Measurements from ENCODE around the gene ZDHHC16.
A peak's percentile ranks its signal among the peaks of the same experiment; 100 is the strongest.
"Not testable (repeated sequence)": the region's sequence is repeated elsewhere in the genome, so short reads cannot be mapped to it uniquely, and the experiment has no call there.

The ZDHHC16 gene

GRCh38 chr10:97445722-97446639, at the start of gene ZDHHC16, which contains the start of gene EXOSC1:
TSS of gene ZDHHC16 (plus strand) at chr10:97446175. CDS start at chr10:97451676, 5,501 bp downstream.
TSS of gene EXOSC1 (minus strand) at chr10:97446006. CDS start at chr10:97445985, 21 bp downstream.
- peak; percentile 81 for DNase-seq (ENCODE audit: low read depth, low spot score)

- DNase-seq (ENCODE audit: low read depth, low spot score), result no peak
Measured at GRCh38 chr10:97399843-97400545, 46.0 kb upstream of the ZDHHC16 start.

- DNase-seq (ENCODE audit: low read depth, low spot score), result peak; percentile 82
Measured at GRCh38 chr10:97400665-97401454, 45.1 kb upstream of the ZDHHC16 start, which contains the start of gene RRP12. TSS of gene RRP12 (minus strand) at chr10:97401340. CDS start at chr10:97401231, 109 bp downstream.

GRCh38 chr10:97401455-97401919, 44.5 kb upstream of the ZDHHC16 start:
- no peak for DNase-seq (ENCODE audit: low read depth, low spot score)

- no peak for DNase-seq (ENCODE audit: low read depth, low spot score)
Measured at GRCh38 chr10:97404044-97404443, 41.9 kb upstream of the ZDHHC16 start.

- DNase-seq (ENCODE audit: low read depth, low spot score), result no peak
Measured at GRCh38 chr10:97406064-97406463, 39.9 kb upstream of the ZDHHC16 start.

GRCh38 chr10:97406483-97406882, 39.5 kb upstream of the ZDHHC16 start:
- not testable (repeated sequence) for DNase-seq (ENCODE audit: low read depth, low spot score)

GRCh38 chr10:97407211-97407951, 38.6 kb upstream of the ZDHHC16 start:
- peak; percentile 43 for DNase-seq (ENCODE audit: low read depth, low spot score)

GRCh38 chr10:97407952-97408248, 38.1 kb upstream of the ZDHHC16 start:
- DNase-seq (ENCODE audit: low read depth, low spot score), result no peak

GRCh38 chr10:97408496-97408992, 37.4 kb upstream of the ZDHHC16 start:
- no peak for DNase-seq (ENCODE audit: low read depth, low spot score)

- DNase-seq (ENCODE audit: low read depth, low spot score), result no peak
Measured at GRCh38 chr10:97411406-97411805, 34.6 kb upstream of the ZDHHC16 start.

- no peak for DNase-seq (ENCODE audit: low read depth, low spot score)
Measured at GRCh38 chr10:97412891-97413304, 33.1 kb upstream of the ZDHHC16 start.

GRCh38 chr10:97416565-97416964, 29.4 kb upstream of the ZDHHC16 start:
- DNase-seq (ENCODE audit: low read depth, low spot score), result no peak

GRCh38 chr10:97423757-97424098, 22.2 kb upstream of the ZDHHC16 start:
- not testable (repeated sequence) for DNase-seq (ENCODE audit: low read depth, low spot score)

GRCh38 chr10:97425964-97426775, 19.8 kb upstream of the ZDHHC16 start, which contains the start of gene PGAM1:
TSS of gene PGAM1 (plus strand) at chr10:97426191. CDS start at chr10:97426308, 117 bp downstream.
- DNase-seq (ENCODE audit: low read depth, low spot score), result peak; percentile 95

GRCh38 chr10:97426776-97427570, 19.0 kb upstream of the ZDHHC16 start:
- no peak for DNase-seq (ENCODE audit: low read depth, low spot score)

- DNase-seq (ENCODE audit: low read depth, low spot score), result no peak
Measured at GRCh38 chr10:97427571-97428179, 18.3 kb upstream of the ZDHHC16 start.

GRCh38 chr10:97428572-97428981, 17.4 kb upstream of the ZDHHC16 start:
- no peak for DNase-seq (ENCODE audit: low read depth, low spot score)

GRCh38 chr10:97434055-97434454, 11.9 kb upstream of the ZDHHC16 start:
- DNase-seq (ENCODE audit: low read depth, low spot score), result no peak
